ENCODE data around the gene SNX32. TPM values are rescaled to one million over a fixed set of nuclear protein-coding genes. Genes with fewer than 3 reads are reported as not detected.

The SNX32 gene
- total RNA-seq, 3 donors from 2014 or later, result 0.15 to 2.3 (median 0.48) TPM

DNA sequence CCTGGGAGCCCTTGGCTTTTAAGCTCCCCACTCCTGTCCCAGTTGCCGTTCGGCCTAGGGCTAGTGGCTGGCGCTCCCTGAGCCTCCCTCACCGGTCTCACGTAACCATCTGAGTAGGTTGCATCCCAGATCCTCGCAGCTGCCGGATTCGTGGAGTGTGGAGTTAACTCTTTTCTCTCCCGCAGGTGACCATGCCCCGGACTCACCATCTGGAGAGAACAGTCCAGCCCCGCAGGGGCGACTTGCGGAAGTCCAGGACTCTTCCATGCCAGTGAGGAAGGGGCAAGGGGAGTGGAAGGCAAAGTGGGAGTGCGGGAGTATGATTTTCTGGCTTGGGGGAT lies 27.4 kb downstream of the SNX32 start:
- H3K36me3 ChIP-seq, result peaks cover 5% of the 10 kb centered on the region
- no peak for DNase-seq (ENCODE audit: low spot score in 2 of 2)

GRCh38 chr11:65861533-65862183 lies 27.9 kb downstream of the SNX32 start:
- intact Hi-C loops (cut with DNase I; ENCODE audit: low total_unique reads), result no loop called here
- Histone ChIP-seq H3K9me3 (no peaks in the 10 kb centered on the region), H3K27ac (peak overlapping the region; percentile 97 to 99), H3K36me3 (peaks cover 5% of the 10 kb centered on the region), H3K4me1 (peaks cover 4 to 7% of the 10 kb centered on the region in 2 donors), H3K4me3 (peak overlapping the region; percentile 85 to 100 (median 99)), H3K27me3 (no peaks in the 10 kb centered on the region)
- no peak for DNase-seq (ENCODE audit: low spot score in 2 of 2)
- no peak for TF ChIP-seq POLR2A (IDR thresholded peaks at IDR 0.05)
- TF ChIP-seq, protein P1, sequence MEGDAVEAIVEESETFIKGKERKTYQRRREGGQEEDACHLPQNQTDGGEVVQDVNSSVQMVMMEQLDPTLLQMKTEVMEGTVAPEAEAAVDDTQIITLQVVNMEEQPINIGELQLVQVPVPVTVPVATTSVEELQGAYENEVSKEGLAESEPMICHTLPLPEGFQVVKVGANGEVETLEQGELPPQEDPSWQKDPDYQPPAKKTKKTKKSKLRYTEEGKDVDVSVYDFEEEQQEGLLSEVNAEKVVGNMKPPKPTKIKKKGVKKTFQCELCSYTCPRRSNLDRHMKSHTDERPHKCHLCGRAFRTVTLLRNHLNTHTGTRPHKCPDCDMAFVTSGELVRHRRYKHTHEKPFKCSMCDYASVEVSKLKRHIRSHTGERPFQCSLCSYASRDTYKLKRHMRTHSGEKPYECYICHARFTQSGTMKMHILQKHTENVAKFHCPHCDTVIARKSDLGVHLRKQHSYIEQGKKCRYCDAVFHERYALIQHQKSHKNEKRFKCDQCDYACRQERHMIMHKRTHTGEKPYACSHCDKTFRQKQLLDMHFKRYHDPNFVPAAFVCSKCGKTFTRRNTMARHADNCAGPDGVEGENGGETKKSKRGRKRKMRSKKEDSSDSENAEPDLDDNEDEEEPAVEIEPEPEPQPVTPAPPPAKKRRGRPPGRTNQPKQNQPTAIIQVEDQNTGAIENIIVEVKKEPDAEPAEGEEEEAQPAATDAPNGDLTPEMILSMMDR (IDR thresholded peaks at IDR 0.05), result no peak
- TF ChIP-seq POLR2AphosphoS5 (IDR thresholded peaks at IDR 0.05), result no peak

More for the DNA sequence above, 27.4 kb downstream of the SNX32 start:
- H3K4me1 ChIP-seq, result peaks cover 4 to 11% of the 10 kb centered on the region in 2 donors
- no peak for TF ChIP-seq POLR2AphosphoS5 (IDR thresholded peaks at IDR 0.05)
- TF ChIP-seq, protein P1 (IDR thresholded peaks at IDR 0.05), result no peak
- no peak for TF ChIP-seq POLR2A (IDR thresholded peaks at IDR 0.05)
- H3K9me3 ChIP-seq, result no peaks in the 10 kb centered on the region
- H3K4me3 ChIP-seq, result peak overlapping the region; percentile 85 to 100 (median 99)
- intact Hi-C loops (cut with DNase I; ENCODE audit: low total_unique reads), result no loop called here
- no peaks in the 10 kb centered on the region for H3K27me3 ChIP-seq
- H3K27ac ChIP-seq, result peak overlapping the region; percentile 97 to 99

DNA sequence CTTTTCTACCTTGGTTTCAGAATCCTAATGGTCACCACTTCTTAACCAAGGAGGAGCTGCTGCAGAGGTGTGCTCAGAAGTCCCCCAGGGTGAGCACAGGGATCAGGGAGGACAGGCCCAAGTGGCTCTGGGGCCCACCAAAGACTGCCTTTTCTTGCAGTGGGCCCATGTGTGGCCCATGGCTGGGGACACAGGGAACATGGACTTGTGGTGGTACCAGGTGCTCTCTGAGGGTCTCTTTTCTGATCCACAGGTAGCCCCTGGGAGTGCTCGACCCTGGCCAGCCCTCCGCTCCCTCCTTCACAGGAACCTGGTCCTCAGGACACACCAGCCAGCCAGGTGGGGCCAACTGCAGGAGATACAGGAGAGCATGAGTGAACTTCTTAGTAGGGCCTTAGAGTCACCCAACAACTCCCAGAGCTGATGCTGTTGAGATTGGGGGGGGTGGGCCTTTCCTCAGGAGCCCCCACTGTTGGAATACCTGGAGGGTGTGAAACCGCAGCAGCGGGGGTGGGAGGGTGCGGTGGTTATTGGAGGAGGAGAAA lies 28.5 kb downstream of the SNX32 start:
- TF ChIP-seq, protein P1 (IDR thresholded peaks at IDR 0.05), result no peak
- no peak for TF ChIP-seq POLR2AphosphoS5 (IDR thresholded peaks at IDR 0.05)
- no peak for TF ChIP-seq POLR2A (IDR thresholded peaks at IDR 0.05)
- H3K36me3 ChIP-seq, result peaks cover 5% of the 10 kb centered on the region
- intact Hi-C loops (cut with DNase I; ENCODE audit: low total_unique reads), result no loop called here
- DNase-seq (ENCODE audit: low spot score in 2 of 2), result no peak
- peak overlapping the region; percentile 97 to 99 for H3K27ac ChIP-seq
- H3K27me3 ChIP-seq, result no peaks in the 10 kb centered on the region
- H3K4me3 ChIP-seq, result peak overlapping the region in 1 of 3 donors; percentile 100
- H3K4me1 ChIP-seq, result peaks cover 4 to 7% of the 10 kb centered on the region in 2 donors
- H3K9me3 ChIP-seq, result no peaks in the 10 kb centered on the region

- peak overlapping the region in 1 of 2 donors; percentile 50 for H3K27ac ChIP-seq
- H3K9me3 ChIP-seq, result no peaks in the 10 kb centered on the region
- H3K4me1 ChIP-seq, result peaks cover 4 to 7% of the 10 kb centered on the region in 2 donors
- peaks cover 5% of the 10 kb centered on the region for H3K36me3 ChIP-seq
- no peaks in the 10 kb centered on the region for H3K27me3 ChIP-seq
- H3K4me3 ChIP-seq, result no peak overlapping the region
- intact Hi-C loops (cut with DNase I; ENCODE audit: low total_unique reads), result no loop called here
- no peak for DNase-seq (ENCODE audit: low spot score in 2 of 2)
- no peak for TF ChIP-seq POLR2AphosphoS5 (IDR thresholded peaks at IDR 0.05)
These were observed 29.5 kb downstream of the SNX32 start for GRCh38 chr11:65862941-65863888.

DNA sequence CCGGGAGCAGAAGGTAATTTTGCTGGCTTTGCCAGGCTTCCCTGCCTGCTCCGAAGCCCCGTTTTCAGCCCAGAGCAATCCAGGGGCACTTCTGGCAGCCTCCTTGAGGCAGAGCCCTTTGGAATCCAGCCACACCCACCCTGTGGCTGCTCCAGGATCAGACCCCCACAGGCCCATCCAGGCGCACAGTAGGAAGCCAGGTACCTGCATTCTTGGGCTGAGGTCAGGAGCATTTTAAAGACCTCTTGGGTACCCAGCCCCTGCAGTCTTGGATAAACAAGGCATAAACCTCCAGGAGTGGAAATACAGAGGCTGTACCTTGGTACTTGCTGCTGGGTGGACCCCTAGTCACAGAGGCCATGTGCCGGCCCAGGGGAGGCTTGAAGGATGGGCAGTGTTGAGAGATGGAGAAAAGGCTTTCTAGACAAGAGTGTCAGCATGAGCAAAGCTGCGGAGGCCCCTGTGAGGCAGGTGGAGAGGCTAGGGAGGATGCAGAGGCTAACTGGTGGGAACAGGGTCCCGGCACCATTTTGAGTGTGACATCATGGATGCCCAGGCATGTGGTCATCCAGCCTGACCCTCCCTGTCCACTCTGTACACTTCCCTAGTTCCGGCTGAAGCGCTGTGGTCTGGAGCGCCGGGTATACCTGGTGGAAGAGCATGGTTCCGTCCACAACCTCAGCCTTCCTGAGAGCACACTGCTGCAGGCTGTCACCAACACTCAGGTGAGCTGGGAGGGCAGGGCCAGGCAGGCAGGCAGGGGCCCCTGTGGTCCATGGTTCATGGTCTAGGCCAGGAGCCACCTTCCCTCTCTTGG lies 30.3 kb downstream of the SNX32 start:
- peaks cover 4 to 7% of the 10 kb centered on the region in 2 donors for H3K4me1 ChIP-seq
- TF ChIP-seq, protein P1 (IDR thresholded peaks at IDR 0.05), result no peak
- TF ChIP-seq POLR2AphosphoS5 (IDR thresholded peaks at IDR 0.05), result no peak
- no peak for TF ChIP-seq POLR2A (IDR thresholded peaks at IDR 0.05)
- no peak overlapping the region for H3K27ac ChIP-seq
- no peaks in the 10 kb centered on the region for H3K9me3 ChIP-seq
- H3K4me3 ChIP-seq, result no peak overlapping the region
- no peaks in the 10 kb centered on the region for H3K27me3 ChIP-seq
- H3K36me3 ChIP-seq, result peaks cover 5% of the 10 kb centered on the region
- intact Hi-C loops (cut with DNase I; ENCODE audit: low total_unique reads), result no loop called here
- no peak for DNase-seq (ENCODE audit: low spot score in 2 of 2)
